GM12872 (cell line): Measurements from ENCODE around the gene TASOR2.

Experiments
- TF ChIP-seq, protein P1 (sequence below): IDR thresholded peaks from 3 replicates; pipeline ENCODE4 v1.5.1; 2011; ENCODE audit warnings: low read depth, mild to moderate bottlenecking, low read length, moderate library complexity; ENCODE audit not compliant: insufficient read depth

TASOR2 gene

DNA sequence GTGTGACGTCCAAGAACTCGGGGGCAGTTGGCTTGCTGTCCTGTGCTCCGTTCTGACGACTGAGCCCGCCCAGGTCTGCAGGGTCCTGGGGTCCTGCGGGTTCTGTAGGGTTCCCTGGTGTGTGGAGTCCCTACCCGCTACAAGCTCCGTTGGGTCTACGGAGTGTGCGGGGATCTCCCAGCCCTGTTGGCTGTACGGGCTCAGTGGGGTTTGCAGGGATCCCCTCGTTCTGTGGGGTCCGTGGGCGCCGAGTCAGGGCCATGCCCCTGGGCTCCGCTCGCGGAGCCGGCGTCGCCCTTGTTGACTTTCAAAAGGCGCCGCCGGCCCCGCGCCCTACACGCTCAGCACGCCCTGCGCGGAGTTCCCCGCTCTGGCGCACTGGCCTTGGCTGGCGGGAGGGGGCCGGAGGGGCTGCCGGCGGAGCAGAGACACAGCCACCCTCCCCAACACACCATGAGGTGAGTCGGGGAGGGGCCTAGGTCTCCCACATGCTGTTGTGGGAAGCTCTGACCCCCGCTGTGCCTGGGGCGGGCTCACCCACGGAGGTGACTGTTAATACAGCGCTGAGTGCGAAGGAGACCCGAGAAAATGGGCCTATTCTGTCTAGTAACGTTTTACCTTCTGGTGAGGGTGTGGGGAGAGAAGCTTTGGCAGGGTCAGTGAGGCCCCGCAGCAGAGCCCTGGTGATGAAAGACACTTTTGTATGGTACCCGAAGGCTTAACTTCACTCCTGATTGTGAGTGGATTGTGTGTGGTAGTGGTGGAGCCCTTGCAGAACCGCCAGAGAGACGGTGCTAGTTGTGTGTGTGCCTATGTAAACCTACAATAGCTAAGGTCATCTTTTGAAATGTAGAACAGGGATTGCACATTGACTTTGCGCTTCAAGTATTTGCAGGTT, 8.1 kb downstream of the TASOR2 start:
- TF ChIP-seq, protein P1, sequence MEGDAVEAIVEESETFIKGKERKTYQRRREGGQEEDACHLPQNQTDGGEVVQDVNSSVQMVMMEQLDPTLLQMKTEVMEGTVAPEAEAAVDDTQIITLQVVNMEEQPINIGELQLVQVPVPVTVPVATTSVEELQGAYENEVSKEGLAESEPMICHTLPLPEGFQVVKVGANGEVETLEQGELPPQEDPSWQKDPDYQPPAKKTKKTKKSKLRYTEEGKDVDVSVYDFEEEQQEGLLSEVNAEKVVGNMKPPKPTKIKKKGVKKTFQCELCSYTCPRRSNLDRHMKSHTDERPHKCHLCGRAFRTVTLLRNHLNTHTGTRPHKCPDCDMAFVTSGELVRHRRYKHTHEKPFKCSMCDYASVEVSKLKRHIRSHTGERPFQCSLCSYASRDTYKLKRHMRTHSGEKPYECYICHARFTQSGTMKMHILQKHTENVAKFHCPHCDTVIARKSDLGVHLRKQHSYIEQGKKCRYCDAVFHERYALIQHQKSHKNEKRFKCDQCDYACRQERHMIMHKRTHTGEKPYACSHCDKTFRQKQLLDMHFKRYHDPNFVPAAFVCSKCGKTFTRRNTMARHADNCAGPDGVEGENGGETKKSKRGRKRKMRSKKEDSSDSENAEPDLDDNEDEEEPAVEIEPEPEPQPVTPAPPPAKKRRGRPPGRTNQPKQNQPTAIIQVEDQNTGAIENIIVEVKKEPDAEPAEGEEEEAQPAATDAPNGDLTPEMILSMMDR, result no peak

DNA sequence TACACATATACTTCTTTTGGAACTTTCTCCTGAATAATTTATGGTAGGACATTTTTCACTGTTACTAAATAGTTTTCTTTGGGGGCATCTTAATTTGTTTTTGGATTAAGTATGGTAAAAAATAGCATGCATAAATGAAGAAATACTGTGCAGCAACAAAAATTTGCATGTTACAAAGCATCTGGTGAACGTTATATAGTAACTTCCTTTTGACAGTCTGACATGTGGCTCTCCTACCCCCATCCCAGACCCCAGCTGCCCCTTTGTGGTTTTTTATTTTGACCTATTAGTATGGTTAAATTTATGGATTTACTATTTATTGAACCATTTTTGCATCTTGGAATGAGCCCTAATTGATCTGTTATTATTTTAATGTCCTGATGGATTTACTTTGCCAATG, 9.9 kb downstream of the TASOR2 start:
- TF ChIP-seq, protein P1, result no peak

DNA sequence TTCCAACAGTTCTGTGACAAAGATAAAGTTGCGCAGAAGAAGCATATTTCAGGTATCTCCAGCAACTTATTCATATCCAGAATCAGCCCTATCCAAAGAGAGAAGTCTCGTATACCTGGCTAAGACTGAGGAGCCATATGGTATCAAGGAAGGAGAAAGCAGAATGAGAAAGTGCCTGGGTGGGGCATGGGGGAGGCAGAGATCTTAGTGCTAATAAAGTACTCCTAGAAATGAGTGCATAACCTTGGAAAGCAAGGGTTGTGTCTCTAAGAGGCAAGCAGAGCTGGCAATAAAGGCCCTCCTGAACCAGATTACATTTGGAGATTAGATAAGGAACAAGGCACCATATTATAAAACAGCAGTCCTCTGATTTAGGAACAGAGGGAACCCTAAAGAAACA, 12.7 kb downstream of the TASOR2 start:
- TF ChIP-seq, protein P1, result no peak

DNA sequence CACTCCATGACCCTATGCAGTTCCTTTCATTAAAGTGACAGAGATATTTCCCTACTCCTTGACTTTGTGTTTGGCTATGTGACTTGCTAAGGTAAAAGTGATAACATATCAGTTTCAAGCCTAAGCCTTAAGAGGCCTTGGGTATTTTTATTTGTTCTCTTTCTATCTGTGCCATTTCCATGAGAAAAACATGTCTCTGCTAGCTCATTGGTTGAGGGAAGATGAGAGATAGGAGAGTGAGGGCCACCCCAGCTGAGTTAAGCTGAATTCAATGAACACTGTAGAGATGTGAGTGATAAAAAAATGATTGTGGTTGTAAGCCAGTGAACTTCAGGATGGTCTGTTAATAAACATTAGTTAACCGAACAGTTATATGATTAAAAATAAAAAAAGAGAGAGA, 13.4 kb downstream of the TASOR2 start:
- TF ChIP-seq, protein P1, result no peak

DNA sequence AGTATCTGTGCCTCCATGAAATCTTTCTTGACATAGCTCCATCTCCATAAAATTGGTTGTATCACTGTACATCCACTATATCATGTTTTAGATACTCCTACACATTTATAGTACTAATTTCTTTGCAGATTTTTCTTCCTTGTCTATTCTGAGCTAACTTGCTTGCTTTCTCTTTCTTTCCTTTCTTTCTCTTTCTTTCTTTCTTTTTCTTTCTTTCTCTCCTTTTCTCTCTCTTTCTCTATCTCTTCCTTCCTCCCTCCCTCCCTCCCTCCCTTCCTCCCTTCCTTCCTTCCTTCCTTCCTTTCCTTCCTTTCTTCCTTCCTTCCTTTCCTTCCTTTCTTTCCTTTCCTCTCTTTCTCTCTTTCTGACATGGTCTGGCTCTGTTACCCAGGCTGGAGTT, 23.7 kb downstream of the TASOR2 start:
- TF ChIP-seq, protein P1, result no peak

DNA sequence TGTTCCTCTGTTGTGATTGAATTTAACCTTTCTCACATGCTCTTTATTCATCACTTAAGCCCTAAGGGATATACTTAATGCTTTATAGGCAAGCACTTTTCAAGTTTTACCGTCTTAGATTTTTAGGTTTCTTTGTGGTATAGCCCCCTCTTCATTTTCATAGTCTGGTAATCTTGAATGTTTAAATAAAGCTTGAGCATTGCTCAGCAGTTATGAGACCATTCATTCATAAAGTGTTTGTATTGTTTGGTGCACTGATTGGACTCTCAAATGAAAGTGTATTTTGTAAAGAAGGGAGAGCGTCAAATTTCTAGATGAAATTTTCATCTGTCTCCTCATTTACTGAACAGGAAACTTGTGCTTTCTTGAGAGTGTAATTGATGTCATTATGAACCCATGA, 25.2 kb downstream of the TASOR2 start:
- TF ChIP-seq, protein P1, result no peak

DNA sequence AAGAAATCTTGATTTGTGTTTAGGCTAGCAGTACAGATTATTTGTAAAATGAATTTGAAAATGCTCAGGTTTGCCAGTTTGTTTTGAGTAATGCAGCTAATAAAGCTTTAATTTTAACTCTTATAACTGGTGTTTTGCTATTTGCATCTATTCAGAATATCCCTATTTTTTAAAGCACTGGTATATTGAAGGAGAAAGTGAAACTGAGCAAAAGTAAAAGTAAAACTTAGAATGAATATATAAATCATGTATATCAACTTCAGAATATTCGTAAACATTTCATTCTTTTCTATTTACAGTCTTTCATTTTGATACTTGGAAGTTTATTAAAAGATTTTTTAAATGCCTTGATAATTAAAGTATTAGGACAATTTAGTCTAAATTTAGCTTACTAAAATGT, 26.2 kb downstream of the TASOR2 start:
- TF ChIP-seq, protein P1, result no peak

DNA sequence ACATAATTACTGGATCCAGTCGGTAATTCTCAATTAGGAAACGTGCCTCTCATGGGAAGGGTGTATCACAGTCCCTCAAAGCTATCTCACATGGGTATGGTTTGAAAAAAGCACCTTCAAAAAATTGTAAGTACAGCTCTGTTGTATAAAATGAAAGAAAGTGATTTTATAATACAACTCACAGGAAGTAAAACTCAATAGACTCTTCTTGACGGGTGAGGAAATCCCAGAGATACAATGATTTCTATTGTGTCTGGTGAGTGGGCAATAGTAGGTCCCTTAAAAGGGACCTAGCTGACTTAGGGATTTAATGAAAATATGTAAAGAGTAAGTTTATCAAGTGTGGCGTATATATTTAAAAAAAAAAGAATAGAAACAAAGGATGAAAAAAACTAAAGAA, 27.0 kb downstream of the TASOR2 start:
- TF ChIP-seq, protein P1, result no peak
